CD4-positive, alpha-beta T cell treated with Interleukin-6 at 100 ng/mL for 8 hours (primary cell): ENCODE measurements around the gene DCTPP1.

Experiments used
- DNase-seq: peaks from one replicate; pipeline ENCODE4 v3.0.0-alpha.2; 2020; ENCODE audit warnings: mixed read lengths, low spot score

The DCTPP1 gene

GRCh38 chr16:30447512-30448226 is 17.8 kb upstream of the DCTPP1 start:
- no peak for DNase-seq

- no peak for DNase-seq
Observed at GRCh38 chr16:30446203-30446595, 16.4 kb upstream of the DCTPP1 start.

- peak; percentile 96 for DNase-seq
Observed at GRCh38 chr16:30445408-30446202, 15.8 kb upstream of the DCTPP1 start, which contains the start of gene SEPHS2. Gene SEPHS2, minus strand, starts transcription at chr16:30445874. Its CDS starts 147 bp downstream, at chr16:30445727.

GRCh38 chr16:30445149-30445407 is 15.2 kb upstream of the DCTPP1 start:
- DNase-seq, result no peak

- DNase-seq, result no peak
Observed at GRCh38 chr16:30444231-30445148, 14.7 kb upstream of the DCTPP1 start.

GRCh38 chr16:30443631-30444030 is 13.8 kb upstream of the DCTPP1 start:
- DNase-seq, result no peak

GRCh38 chr16:30439720-30440348 is 10.0 kb upstream of the DCTPP1 start:
- DNase-seq, result no peak

GRCh38 chr16:30438835-30439234 is 9.0 kb upstream of the DCTPP1 start:
- DNase-seq, result no peak

GRCh38 chr16:30437511-30438046 is 7.7 kb upstream of the DCTPP1 start:
- no peak for DNase-seq

- DNase-seq, result no peak
Observed at GRCh38 chr16:30434852-30435251, 5.0 kb upstream of the DCTPP1 start.

- no peak for DNase-seq
Observed at GRCh38 chr16:30430428-30430970, 669 bp upstream of the DCTPP1 start.

GRCh38 chr16:30429418-30429677 is 482 bp downstream of the DCTPP1 start:
- no peak for DNase-seq

GRCh38 chr16:30428055-30428454 is 1.8 kb downstream of the DCTPP1 start:
- DNase-seq, result no peak

- DNase-seq, result no peak
Observed at GRCh38 chr16:30421010-30421409, 8.8 kb downstream of the DCTPP1 start.

- DNase-seq, result no peak
Observed at GRCh38 chr16:30418350-30419181, 11.3 kb downstream of the DCTPP1 start.

GRCh38 chr16:30417529-30418349 is 12.1 kb downstream of the DCTPP1 start:
- DNase-seq, result peak; percentile 91

GRCh38 chr16:30416624-30417528 is 13.0 kb downstream of the DCTPP1 start:
- no peak for DNase-seq

GRCh38 chr16:30416047-30416603 is 13.7 kb downstream of the DCTPP1 start:
- DNase-seq, result no peak

- DNase-seq, result no peak
Observed at GRCh38 chr16:30414159-30414558, 15.7 kb downstream of the DCTPP1 start.
